NCI-H1694 treated with DMSO at 0.1 percent for 48 hours (cell line): Measurements from ENCODE around the gene DCT.

Source experiments
- DNase-seq: peaks from one replicate; lab custom pipeline; 2025; lab: John Stamatoyannopoulos, UW

DCT gene

DNA sequence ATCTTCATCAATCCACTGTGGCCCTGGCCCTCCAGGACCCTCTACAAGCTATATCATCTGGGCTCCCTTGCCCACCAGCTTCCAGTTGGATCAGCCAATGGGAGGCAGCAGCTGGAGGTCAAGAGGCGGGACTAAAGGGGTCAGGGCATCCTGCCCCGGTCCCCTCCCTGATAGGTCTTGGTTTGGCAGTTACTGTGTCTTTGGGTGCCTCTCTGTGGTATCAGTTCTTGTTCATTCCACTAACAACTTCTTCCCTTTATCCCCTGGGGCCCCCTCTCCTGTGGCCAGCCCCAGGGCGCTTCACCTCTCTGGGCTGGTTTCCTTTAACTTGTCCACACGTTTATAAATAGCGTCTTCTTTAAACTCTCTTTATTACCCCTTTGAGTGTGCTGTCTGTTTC is 83.6 kb downstream of the DCT start:
- DNase-seq = no peak

DNA sequence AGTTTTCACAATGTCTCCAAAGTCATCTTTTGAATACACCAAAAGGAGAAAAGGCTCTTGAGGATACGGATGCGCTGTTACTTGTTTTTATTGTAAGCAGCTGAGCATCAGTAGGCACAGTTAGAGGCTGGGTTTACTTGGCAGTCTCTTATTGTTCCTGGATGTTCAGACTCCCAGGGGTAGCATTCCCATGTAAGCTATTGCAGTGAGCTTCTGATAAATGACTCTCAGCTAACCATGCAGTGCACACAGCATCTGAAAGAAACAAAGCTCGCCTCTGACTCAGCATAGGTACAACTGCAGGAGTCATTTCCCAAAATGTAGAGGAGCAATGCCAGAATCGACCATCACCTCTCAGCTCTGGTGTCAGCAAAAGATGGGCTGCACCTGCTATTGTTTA is 84.8 kb downstream of the DCT start:
- DNase-seq = no peak

DNA sequence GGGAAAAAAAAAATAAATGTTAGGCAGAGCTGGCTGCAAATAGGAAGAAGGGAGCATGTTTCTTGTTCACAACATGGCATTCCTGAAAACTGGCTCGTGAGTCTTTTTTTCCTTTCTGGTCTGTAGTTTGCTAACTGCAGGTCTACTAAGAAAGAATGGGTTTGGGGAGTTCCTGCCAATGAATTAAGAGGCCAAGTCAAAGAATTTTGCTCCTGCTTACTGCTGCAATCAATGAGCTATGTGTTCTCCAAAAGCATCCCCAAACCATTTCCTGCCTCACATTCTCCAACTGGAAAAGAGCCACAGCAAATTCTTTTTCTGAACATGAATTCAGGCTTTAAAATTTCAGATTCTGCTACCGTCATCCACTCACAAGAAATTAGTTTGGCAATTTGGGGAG is 88.6 kb downstream of the DCT start:
- no peak for DNase-seq

GRCh38 chr13:94389604-94390351 is 89.7 kb downstream of the DCT start:
- DNase-seq = no peak

DNA sequence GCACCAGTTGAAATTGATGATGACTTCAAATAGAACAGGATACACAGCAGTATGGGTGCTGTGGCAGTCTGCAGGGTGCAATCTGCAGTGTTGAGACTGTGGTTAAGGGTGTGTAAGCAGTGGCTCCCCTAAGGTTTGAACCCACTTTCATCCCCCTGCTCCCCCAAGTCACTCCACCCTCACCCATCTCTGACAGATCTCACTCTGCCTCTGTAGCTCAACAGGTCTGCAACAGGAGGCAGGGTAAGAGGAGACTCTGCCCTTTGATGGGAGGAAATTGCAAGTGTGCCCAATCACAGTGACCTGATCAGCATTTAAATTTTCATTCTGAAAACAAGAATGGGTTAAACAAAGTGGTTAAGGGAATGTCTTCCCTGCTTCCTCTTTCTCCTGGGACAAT is 92.4 kb downstream of the DCT start:
- DNase-seq = no peak
